Small intestine (tissue), 7 donors: ENCODE data around the gene MFN1. TPM values are rescaled to one million over a fixed set of nuclear protein-coding genes. Genes with fewer than 3 reads are reported as not detected.

Experiments used
- DNase-seq, 2 donors: peaks; one replicate each; pipeline versions ENCODE4 v3.0.0 to v3.0.0-alpha.2; 2013
- FAIRE-seq: peaks from 2 replicates; lab custom pipeline; 2012; peaks lifted over from hg19 to GRCh38; lab: Jason Lieb, UNC
- H3K27ac ChIP-seq, 3 donors: one replicate each; pipeline ENCODE4 v1.5.1; 2013; ENCODE audit warnings: low read length in 2 of 3, mild to moderate bottlenecking in 2 of 3, control low read depth in 1 of 3, inconsistent platforms in 1 of 3, low read depth in 1 of 3, moderate library complexity in 1 of 3
- H3K27me3 ChIP-seq, 3 donors: one replicate each; pipeline ENCODE4 v1.6.1; 2013; ENCODE audit warnings: low read length in 3 of 3, inconsistent platforms in 1 of 3; ENCODE audit not compliant: control insufficient read depth in 3 of 3, insufficient read depth in 3 of 3
- H3K36me3 ChIP-seq, 3 donors: one replicate each; pipeline ENCODE4 v1.6.1; 2013; ENCODE audit warnings: low read length in 3 of 3, inconsistent platforms in 1 of 3, low read depth in 1 of 3, mild to moderate bottlenecking in 1 of 3, moderate library complexity in 1 of 3; ENCODE audit not compliant: control insufficient read depth in 3 of 3, insufficient read depth in 2 of 3
- H3K4me1 ChIP-seq, 3 donors: one replicate each; pipeline ENCODE4 v1.6.1; 2013; ENCODE audit warnings: low read length in 2 of 3, inconsistent platforms in 1 of 3, low read depth in 1 of 3, mild to moderate bottlenecking in 1 of 3, moderate library complexity in 1 of 3; ENCODE audit not compliant: control insufficient read depth in 3 of 3, insufficient read depth in 2 of 3
- H3K4me3 ChIP-seq, 3 donors: one replicate each; pipeline ENCODE4 v1.5.1; 2013; ENCODE audit warnings: low read length in 3 of 3, control low read depth in 1 of 3, inconsistent platforms in 1 of 3, low read depth in 1 of 3, mild to moderate bottlenecking in 1 of 3, moderate library complexity in 1 of 3
- H3K9me3 ChIP-seq, 2 donors: one replicate each; pipeline ENCODE4 v1.6.1; 2013; ENCODE audit warnings: low read depth in 1 of 2, low read length in 1 of 2; ENCODE audit not compliant: control insufficient read depth in 2 of 2, insufficient read depth in 1 of 2
- WGBS, 3 donors: extraction: QIAGEN DNeasy Blood & Tissue Kit; methylation state at CpG; one replicate each; pipeline ENCODE4 v1.1.7; 2013; 5-methylcytosine and 5-hydroxymethylcytosine counted together
- polyA plus RNA-seq, 4 donors: library from polyadenylated mRNA; stranded (reverse) in 3 of 4; unstranded in 1 of 4; fragments of 200-250 nt in 3 of 4; fragments of 120-200 nt in 1 of 4; gene quantifications; one replicate each; pipeline versions ENCODE4 v1.2.1 to v1.2.3, GENCODE V29; 2013
- donor health status: healthy with polysubstance abuse.
- donor health status: control.
- donor health status: control.
- donor health status: Bipolar disorder and iron deficiency.
- donor health status: healthy.

MFN1 gene
- polyA plus RNA-seq, 4 donors = 10.0 to 31.3 (median 15.4) TPM

- H3K9me3 ChIP-seq = no peaks in the 10 kb centered on the region
- H3K36me3 ChIP-seq = peaks cover 0 to 15% (median 2%) of the 10 kb centered on the region in 3 donors
- FAIRE-seq (no peak), DNase-seq (peak; percentile 8 to 30)
- WGBS, 3 donors = 2 to 6% (median 4%) methylated on average over 8 of the region's 8 CpGs
- peak overlapping the region in 2 of 3 donors; percentile 90 to 98 for H3K4me3 ChIP-seq
- H3K4me1 ChIP-seq = peaks cover 0 to 4% (median 0%) of the 10 kb centered on the region in 3 donors
- no peaks in the 10 kb centered on the region for H3K27me3 ChIP-seq
- H3K27ac ChIP-seq = peak overlapping the region in 2 of 3 donors; percentile 54 to 97
Observed at GRCh38 chr3:179324270-179324754, 23.2 kb upstream of the MFN1 start.

DNA sequence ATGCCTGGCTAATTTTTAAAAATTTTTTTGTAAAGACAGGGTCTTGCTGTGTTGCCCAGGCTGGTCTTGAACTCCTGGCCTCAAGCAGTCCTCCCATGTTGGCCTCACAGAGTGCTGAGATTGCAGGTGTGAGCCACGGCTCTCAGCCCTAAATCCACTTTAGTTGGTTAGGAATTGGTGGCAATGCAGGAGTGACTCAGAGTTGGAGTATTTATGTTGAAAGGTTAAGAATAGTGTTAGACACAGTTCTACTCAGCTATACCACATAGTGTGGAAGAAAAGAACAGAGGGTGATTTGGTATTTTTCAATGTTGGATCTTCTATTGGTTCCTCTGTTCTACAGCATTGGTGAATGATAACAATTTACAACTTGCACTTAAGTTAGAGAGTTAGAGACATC is 17.1 kb upstream of the MFN1 start:
- peaks cover 12 to 36% (median 17%) of the 10 kb centered on the region in 3 donors for H3K36me3 ChIP-seq
- no peak for FAIRE-seq
- H3K27me3 ChIP-seq = no peaks in the 10 kb centered on the region
- H3K9me3 ChIP-seq = no peaks in the 10 kb centered on the region
- H3K4me1 ChIP-seq = no peaks in the 10 kb centered on the region
- H3K27ac ChIP-seq = no peak overlapping the region
- DNase-seq = no peak
- WGBS, 3 donors = 84 to 96% (median 87%) methylated on average over 1 of the region's 1 CpG
- H3K4me3 ChIP-seq = no peak overlapping the region

GRCh38 chr3:179332240-179332639 is 15.3 kb upstream of the MFN1 start:
- Histone ChIP-seq H3K36me3 (peaks cover 12 to 25% (median 17%) of the 10 kb centered on the region in 3 donors), H3K9me3 (no peaks in the 10 kb centered on the region), H3K27ac (no peak overlapping the region), H3K27me3 (no peaks in the 10 kb centered on the region), H3K4me3 (no peak overlapping the region), H3K4me1 (no peaks in the 10 kb centered on the region)
- DNase-seq (no peak), FAIRE-seq (no peak)
- 96 to 99% (median 96%) methylated on average over 4 of the region's 4 CpGs for WGBS, 3 donors

- FAIRE-seq (no peak), DNase-seq (no peak)
- no peak overlapping the region for H3K27ac ChIP-seq
- no peak overlapping the region for H3K4me3 ChIP-seq
- no peaks in the 10 kb centered on the region for H3K4me1 ChIP-seq
- H3K9me3 ChIP-seq = no peaks in the 10 kb centered on the region
- H3K36me3 ChIP-seq = peaks cover 12 to 27% (median 17%) of the 10 kb centered on the region in 3 donors
- no peaks in the 10 kb centered on the region for H3K27me3 ChIP-seq
- WGBS, 3 donors = 88 to 94% (median 92%) methylated on average over 2 of the region's 2 CpGs
Observed at GRCh38 chr3:179333084-179333483, 14.4 kb upstream of the MFN1 start.

DNA sequence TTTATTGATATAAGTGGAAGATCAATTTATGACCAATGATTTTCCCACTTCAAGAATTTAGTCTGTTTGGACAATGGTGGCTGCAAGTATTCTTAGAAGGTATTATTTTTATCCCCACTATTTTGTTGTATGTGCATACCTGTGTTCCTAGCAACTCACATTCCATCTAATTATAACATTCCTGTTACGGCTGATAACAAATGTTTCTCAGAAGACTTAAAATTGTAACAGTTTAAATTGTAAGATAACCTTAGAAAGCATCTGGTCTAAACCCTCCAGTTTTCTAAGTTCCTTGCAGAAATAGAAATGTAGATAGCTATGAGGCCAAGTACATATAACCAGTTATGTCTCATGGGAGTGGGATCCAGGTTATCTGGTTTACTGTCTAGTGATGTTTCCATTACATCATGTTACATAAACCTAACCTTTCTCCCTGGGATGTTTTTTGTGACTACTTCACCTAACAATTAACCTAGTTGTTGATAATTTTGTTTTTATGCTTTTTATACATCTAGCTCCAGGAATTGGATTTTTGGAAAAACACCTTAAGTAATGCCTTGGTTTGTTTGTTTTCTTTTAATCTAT is 11.1 kb upstream of the MFN1 start:
- FAIRE-seq = no peak
- WGBS, 3 donors = 41 to 55% (median 46%) methylated on average over 1 of the region's 1 CpG
- H3K36me3 ChIP-seq = peaks cover 5 to 20% (median 7%) of the 10 kb centered on the region in 3 donors

DNA sequence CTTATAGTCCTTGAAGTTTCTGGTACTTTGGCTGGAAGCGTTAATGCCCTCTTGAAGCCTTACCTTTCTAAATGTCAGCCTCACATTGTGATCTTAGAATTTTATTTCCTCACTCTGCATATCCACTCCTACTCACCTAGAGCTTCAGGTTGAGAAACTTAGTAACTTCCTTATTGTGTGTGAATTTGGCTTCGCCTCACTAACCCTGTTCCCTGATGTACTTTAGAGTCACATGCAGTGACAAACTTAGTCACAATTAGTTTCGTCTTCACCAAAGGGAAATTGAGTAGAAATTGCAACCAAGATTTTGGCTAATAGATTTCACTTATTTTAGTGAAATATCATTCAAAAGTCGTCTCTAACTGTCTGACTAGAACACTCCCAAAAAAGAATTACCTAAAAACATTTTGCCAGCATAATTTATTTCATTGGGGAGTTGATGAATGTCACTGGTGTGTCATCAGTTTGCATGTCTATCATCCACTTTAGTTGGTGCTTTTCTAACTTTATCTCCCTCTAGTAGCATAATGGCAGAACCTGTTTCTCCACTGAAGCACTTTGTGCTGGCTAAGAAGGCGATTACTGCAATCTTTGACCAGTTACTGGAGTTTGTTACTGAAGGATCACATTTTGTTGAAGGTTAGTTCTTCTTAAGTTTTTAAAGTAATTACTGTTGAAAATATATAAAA is 960 bp downstream of the MFN1 start:
- H3K4me1 ChIP-seq = peaks cover 0 to 3% (median 0%) of the 10 kb centered on the region in 3 donors
- peaks cover 3 to 17% (median 6%) of the 10 kb centered on the region in 3 donors for H3K36me3 ChIP-seq
- FAIRE-seq = no peak
- peak overlapping the region; percentile 75 to 96 (median 80) for H3K27ac ChIP-seq
- no peaks in the 10 kb centered on the region for H3K9me3 ChIP-seq
- WGBS, 3 donors = 8 to 25% (median 11%) methylated on average over 5 of the region's 5 CpGs
- peak overlapping the region; percentile 69 to 97 (median 82) for H3K4me3 ChIP-seq
- no peaks in the 10 kb centered on the region for H3K27me3 ChIP-seq
- peak; percentile 51 to 52 for DNase-seq

More for the DNA sequence above, 11.1 kb upstream of the MFN1 start:
- Histone ChIP-seq H3K4me3 (no peak overlapping the region), H3K4me1 (no peaks in the 10 kb centered on the region), H3K9me3 (no peaks in the 10 kb centered on the region), H3K27me3 (no peaks in the 10 kb centered on the region), H3K27ac (no peak overlapping the region)
- DNase-seq = no peak

- Histone ChIP-seq H3K36me3 (peaks cover 5 to 37% (median 25%) of the 10 kb centered on the region in 3 donors), H3K9me3 (no peaks in the 10 kb centered on the region), H3K27ac (no peak overlapping the region), H3K27me3 (no peaks in the 10 kb centered on the region), H3K4me3 (no peak overlapping the region), H3K4me1 (no peaks in the 10 kb centered on the region)
- FAIRE-seq (no peak), DNase-seq (no peak)
- WGBS, 3 donors = 96 to 100% (median 100%) methylated on average over 1 of the region's 1 CpG
Observed at GRCh38 chr3:179355996-179356395, 8.5 kb downstream of the MFN1 start.

- no peak overlapping the region for H3K27ac ChIP-seq
- 96 to 98% (median 98%) methylated on average over 5 of the region's 5 CpGs for WGBS, 3 donors
- no peak overlapping the region for H3K4me3 ChIP-seq
- H3K27me3 ChIP-seq = no peaks in the 10 kb centered on the region
- no peak for FAIRE-seq
- H3K9me3 ChIP-seq = no peaks in the 10 kb centered on the region
- DNase-seq = no peak
- peaks cover 3 to 37% (median 10%) of the 10 kb centered on the region in 3 donors for H3K36me3 ChIP-seq
- no peaks in the 10 kb centered on the region for H3K4me1 ChIP-seq
Observed at GRCh38 chr3:179363332-179363731, 15.8 kb downstream of the MFN1 start.
